Testis (tissue), 2 donors: ENCODE measurements around the gene TOGARAM1.

ENCODE experiments used
- CTCF ChIP-seq, 3 experiments: fragments of 450-650 bp in 2 of 3; fragments of 200-600 bp in 1 of 3; sonication (generic) in 1 of 3; IDR thresholded peaks; one replicate each; pipeline ENCODE4 v1.5.1; 2016 to 2019; ENCODE audit warnings: antibody characterized with exemption in 3 of 3, mild to moderate bottlenecking in 2 of 3, moderate library complexity in 1 of 3
- POLR2A ChIP-seq: fragments of 450-650 bp; IDR thresholded peaks from one replicate; pipeline ENCODE4 v1.6.1; 2017; ENCODE audit warnings: antibody characterized with exemption, mild to moderate bottlenecking, moderate library complexity

DNA sequence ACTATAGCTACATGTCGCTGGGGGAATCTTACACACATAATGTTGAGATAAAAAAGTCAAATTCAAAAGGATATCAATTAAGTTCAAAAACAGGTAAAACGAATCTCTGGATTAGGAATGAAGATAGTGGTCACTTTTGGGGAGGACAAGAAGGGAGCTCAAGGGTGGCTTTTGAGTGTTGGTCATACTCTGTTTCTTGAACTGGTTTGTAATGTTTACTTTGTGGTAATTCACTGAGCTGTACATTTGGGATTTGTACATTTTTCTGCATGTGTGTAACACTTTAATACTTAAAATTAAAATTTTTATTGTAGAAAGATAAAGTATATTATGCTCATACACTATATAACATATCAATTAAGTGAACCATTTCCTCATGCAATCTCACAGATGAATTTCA, 26.8 kb upstream of the TOGARAM1 start:
- TF ChIP-seq CTCF (IDR thresholded peaks at IDR 0.05): no peak
- TF ChIP-seq POLR2A: no peak
